Subcutaneous abdominal adipose tissue (tissue), 5 donors: ENCODE measurements around the gene RSPO3.

ENCODE experiments used
- H3K27ac ChIP-seq: one replicate; pipeline ENCODE4 v1.7.0; 2013; ENCODE audit warnings: low read depth, mild to moderate bottlenecking, inconsistent platforms, low read length, moderate library complexity
- H3K27me3 ChIP-seq, 5 donors: one replicate each; pipeline ENCODE4 v1.7.0; 2013; ENCODE audit warnings: low read length in 5 of 5, inconsistent platforms in 1 of 5; ENCODE audit not compliant: control insufficient read depth in 5 of 5, insufficient read depth in 4 of 5
- H3K36me3 ChIP-seq, 5 donors: one replicate each; pipeline ENCODE4 v1.7.0; 2013; ENCODE audit warnings: low read length in 5 of 5; ENCODE audit not compliant: control insufficient read depth in 5 of 5, insufficient read depth in 5 of 5
- H3K4me1 ChIP-seq, 5 donors: one replicate each; pipeline ENCODE4 v1.7.0; 2013; ENCODE audit warnings: low read length in 5 of 5, mild to moderate bottlenecking in 3 of 5, moderate library complexity in 1 of 5; ENCODE audit not compliant: control insufficient read depth in 5 of 5, insufficient read depth in 5 of 5
- H3K4me3 ChIP-seq, 5 donors: one replicate each; pipeline ENCODE4 v1.7.0; 2013; ENCODE audit warnings: low read length in 5 of 5, low read depth in 1 of 5
- H3K9ac ChIP-seq, 5 donors: one replicate each; pipeline ENCODE4 v1.7.0; 2013; ENCODE audit warnings: low read length in 5 of 5, mild to moderate bottlenecking in 4 of 5, moderate library complexity in 3 of 5
- H3K9me3 ChIP-seq, 5 donors: one replicate each; pipeline ENCODE4 v1.7.0; 2013; ENCODE audit warnings: low read length in 5 of 5; ENCODE audit not compliant: control insufficient read depth in 5 of 5
- donor health status: healthy.
- donor health status: healthy.
- donor health status: healthy.
- donor health status: healthy.
- donor health status: healthy.

Gene RSPO3

DNA sequence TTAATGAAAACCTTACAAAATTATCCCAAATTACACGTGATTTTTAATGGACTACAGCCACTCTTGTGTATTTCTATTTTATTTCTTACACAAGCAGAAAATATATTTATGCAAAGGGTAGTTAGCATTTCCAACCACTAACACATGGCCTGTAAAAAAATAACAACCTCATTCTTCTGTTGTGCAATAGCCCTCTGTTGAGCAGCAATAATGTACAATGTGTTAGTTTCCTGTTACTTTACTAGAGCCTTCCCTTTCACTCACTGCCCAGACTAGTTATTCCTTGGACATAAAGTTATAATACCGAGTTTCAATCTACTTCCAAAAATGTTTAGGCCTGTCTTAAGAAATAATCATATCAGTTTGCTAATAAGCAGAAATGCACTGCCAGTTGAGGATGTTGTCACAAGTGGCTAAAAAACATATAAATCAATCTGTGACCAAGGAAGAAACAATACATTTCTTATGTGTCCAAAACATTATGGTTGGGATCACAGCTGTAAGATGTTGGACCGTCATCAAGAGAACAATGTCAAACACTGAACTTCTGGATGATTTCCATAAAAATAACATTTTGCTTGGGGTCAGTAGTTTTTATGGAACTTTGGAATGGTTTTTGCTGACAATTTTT is 74.6 kb downstream of the RSPO3 start:
- peak overlapping the region; percentile 50 for H3K27ac ChIP-seq
- H3K27me3 ChIP-seq = no peaks in the 10 kb centered on the region
- no peak overlapping the region for H3K9ac ChIP-seq
- no peak overlapping the region for H3K4me3 ChIP-seq
- no peaks in the 10 kb centered on the region for H3K36me3 ChIP-seq
- no peaks in the 10 kb centered on the region for H3K9me3 ChIP-seq
- H3K4me1 ChIP-seq = peaks cover 0 to 14% (median 12%) of the 10 kb centered on the region in 5 donors

DNA sequence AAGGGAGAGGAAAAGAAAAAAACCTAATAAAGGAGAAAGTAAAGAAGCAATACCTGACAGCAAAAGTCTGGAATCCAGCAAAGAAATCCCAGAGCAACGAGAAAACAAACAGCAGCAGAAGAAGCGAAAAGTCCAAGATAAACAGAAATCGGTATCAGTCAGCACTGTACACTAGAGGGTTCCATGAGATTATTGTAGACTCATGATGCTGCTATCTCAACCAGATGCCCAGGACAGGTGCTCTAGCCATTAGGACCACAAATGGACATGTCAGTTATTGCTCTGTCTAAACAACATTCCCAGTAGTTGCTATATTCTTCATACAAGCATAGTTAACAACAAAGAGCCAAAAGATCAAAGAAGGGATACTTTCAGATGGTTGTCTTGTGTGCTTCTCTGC is 77.4 kb downstream of the RSPO3 start:
- Histone ChIP-seq H3K9me3 (no peaks in the 10 kb centered on the region), H3K4me3 (no peak overlapping the region), H3K27ac (no peak overlapping the region), H3K9ac (no peak overlapping the region), H3K27me3 (no peaks in the 10 kb centered on the region), H3K36me3 (no peaks in the 10 kb centered on the region), H3K4me1 (peaks cover 0 to 23% (median 12%) of the 10 kb centered on the region in 5 donors)

DNA sequence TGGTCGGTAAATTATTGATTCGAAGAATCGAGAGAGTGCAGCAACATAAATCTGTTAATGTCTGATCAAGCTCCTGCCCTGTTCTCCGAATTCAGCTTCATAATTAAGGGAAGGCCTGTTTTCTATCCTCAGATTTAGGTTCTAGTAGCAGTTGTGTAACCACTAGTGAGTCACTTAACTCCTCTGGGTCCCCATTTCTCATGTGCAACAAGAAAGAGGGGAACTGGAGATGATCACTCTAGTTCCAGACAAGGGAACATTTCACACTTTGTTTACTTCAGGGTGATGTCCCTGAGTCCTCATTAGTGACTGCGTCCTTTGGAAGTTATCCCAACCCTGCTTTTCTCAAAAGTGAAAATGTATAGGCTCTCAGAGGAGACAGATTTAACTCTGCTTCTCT is 80.1 kb downstream of the RSPO3 start:
- Histone ChIP-seq H3K27ac (peak overlapping the region; percentile 8), H3K4me3 (no peak overlapping the region), H3K27me3 (no peaks in the 10 kb centered on the region), H3K4me1 (peaks cover 0 to 10% (median 2%) of the 10 kb centered on the region in 5 donors), H3K9ac (no peak overlapping the region), H3K36me3 (no peaks in the 10 kb centered on the region), H3K9me3 (no peaks in the 10 kb centered on the region)

DNA sequence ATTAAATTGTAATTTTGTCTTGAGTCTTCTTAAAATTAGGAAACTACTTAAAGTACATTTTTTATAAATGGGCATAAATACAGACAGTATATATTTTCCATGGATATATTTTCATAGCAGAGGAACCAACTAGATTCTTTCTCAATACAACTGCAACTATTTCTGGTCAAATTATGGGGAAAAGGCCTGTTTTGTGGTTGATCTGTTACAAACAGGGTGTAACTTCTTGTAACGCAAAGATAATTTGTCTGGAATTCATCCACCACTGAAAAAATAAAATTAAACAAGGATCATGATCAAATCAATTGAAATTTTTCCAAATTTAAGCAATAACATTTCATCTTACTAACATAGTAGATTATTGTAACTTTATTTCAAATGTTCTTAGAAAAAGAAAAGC is 81.0 kb downstream of the RSPO3 start:
- Histone ChIP-seq H3K36me3 (no peaks in the 10 kb centered on the region), H3K27me3 (no peaks in the 10 kb centered on the region), H3K4me3 (no peak overlapping the region), H3K27ac (no peak overlapping the region), H3K9ac (no peak overlapping the region), H3K4me1 (peaks cover 0 to 9% (median 2%) of the 10 kb centered on the region in 5 donors), H3K9me3 (no peaks in the 10 kb centered on the region)

DNA sequence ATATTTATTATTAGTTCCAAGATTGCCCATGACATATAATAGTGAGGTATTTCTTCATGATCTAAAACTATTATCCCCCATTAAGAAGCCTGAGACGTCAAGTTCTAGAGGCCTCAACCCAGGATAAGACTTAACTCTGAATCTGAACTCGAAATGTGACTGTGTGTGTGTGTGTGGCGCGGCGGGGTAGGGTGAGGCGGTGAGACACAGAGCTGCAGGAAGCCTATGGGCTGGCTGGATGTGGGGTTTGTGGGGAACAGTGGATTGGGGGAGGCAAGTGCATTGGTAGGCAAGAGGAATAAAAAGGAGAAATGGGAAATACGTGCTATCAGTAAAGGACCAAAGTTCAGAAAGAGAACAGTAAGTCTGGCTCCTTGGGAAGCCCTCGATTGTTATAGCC is 81.6 kb downstream of the RSPO3 start:
- no peaks in the 10 kb centered on the region for H3K27me3 ChIP-seq
- H3K27ac ChIP-seq = no peak overlapping the region
- H3K9ac ChIP-seq = no peak overlapping the region
- H3K4me1 ChIP-seq = peaks cover 0 to 9% (median 2%) of the 10 kb centered on the region in 5 donors
- H3K36me3 ChIP-seq = no peaks in the 10 kb centered on the region
- H3K9me3 ChIP-seq = no peaks in the 10 kb centered on the region
- no peak overlapping the region for H3K4me3 ChIP-seq

DNA sequence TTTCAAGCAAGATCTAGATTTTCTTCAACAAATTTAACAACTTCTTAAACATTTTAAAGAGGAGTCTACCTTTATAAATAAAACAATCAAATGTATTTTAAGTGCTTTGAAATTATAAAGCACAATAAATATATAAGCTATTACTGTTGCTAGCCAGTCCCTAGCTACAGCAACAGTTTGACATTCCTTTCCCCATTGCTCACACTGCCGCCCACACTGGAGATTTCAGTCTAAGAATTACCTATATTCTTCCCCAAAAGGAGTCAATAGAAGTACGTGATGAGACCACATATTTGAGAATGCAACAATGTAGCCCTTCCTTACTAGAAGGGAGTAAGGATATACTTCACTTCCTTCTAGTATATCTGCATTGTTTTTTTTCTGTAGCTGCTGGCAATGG is 82.8 kb downstream of the RSPO3 start:
- Histone ChIP-seq H3K4me1 (peaks cover 0 to 9% (median 2%) of the 10 kb centered on the region in 5 donors), H3K4me3 (no peak overlapping the region), H3K9ac (no peak overlapping the region)

DNA sequence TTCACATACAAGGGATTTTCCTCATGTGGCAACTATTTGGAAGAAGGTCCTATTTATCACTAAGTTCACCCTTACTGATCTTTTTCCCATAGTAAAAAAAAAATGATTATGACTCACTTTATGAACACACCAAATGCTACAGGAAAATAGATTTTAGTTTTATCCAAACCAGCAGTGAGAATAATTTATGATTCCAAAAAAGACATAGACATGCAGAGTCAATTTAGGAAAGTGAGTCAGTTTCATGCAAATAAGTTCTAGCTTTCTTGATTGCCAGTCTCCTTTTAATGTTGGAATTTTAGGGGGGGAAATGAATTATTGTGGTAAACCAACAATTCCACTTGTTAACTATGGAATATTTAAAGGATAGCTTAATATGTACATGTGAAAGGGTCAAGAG is 84.2 kb downstream of the RSPO3 start:
- H3K9ac ChIP-seq = no peak overlapping the region
- H3K4me1 ChIP-seq = peaks cover 0 to 9% (median 5%) of the 10 kb centered on the region in 5 donors
- H3K9me3 ChIP-seq = no peaks in the 10 kb centered on the region
- H3K27me3 ChIP-seq = no peaks in the 10 kb centered on the region
- no peak overlapping the region for H3K4me3 ChIP-seq
- H3K36me3 ChIP-seq = no peaks in the 10 kb centered on the region
- H3K27ac ChIP-seq = no peak overlapping the region

More for the DNA sequence above, 82.8 kb downstream of the RSPO3 start:
- H3K27me3 ChIP-seq = no peaks in the 10 kb centered on the region
- H3K9me3 ChIP-seq = no peaks in the 10 kb centered on the region
- H3K27ac ChIP-seq = no peak overlapping the region
- no peaks in the 10 kb centered on the region for H3K36me3 ChIP-seq

DNA sequence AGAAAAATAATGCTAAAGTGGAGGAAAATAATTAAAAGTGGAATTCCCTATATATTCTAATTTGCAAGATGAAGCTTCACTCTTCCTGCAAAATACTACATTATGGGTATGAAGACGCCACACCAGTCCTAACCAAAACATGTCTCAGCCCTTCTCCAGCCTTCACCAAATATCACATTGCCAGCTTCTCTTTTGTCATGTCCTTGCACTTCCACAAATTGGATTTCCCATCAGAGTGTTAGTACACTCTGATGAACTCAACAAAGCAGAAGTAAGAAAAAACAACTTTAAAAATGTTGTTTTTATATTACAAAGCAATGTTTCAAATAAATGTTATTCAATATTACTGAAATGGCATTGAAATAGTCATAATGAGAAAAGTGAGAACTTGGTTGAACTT is 85.8 kb downstream of the RSPO3 start:
- no peaks in the 10 kb centered on the region for H3K36me3 ChIP-seq
- peaks cover 0 to 3% (median 0%) of the 10 kb centered on the region in 5 donors for H3K4me1 ChIP-seq
- H3K9me3 ChIP-seq = no peaks in the 10 kb centered on the region
- no peaks in the 10 kb centered on the region for H3K27me3 ChIP-seq
- H3K4me3 ChIP-seq = no peak overlapping the region
- no peak overlapping the region for H3K27ac ChIP-seq
- H3K9ac ChIP-seq = no peak overlapping the region

DNA sequence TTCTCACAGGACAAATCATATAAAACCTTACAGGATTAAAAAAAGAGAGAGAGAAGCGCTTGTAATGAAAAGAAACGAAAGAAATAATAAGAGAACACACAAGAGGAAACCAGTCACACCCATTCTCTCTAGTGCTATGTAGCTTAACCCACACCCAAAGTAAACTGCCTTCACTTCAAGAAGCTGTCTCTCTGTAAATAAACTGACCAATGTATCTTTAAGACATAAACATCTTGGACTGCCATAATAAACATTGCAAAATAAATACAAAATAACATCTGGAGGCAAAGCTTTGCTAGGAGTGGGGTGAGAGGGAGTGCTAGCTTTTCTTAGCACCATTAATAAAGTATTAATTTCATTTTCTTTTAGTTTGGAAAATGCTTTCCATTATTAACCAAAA is 86.6 kb downstream of the RSPO3 start:
- H3K9me3 ChIP-seq = no peaks in the 10 kb centered on the region
- H3K9ac ChIP-seq = no peak overlapping the region
- H3K27me3 ChIP-seq = no peaks in the 10 kb centered on the region
- H3K36me3 ChIP-seq = no peaks in the 10 kb centered on the region
- H3K4me1 ChIP-seq = peaks cover 0 to 3% (median 0%) of the 10 kb centered on the region in 5 donors
- no peak overlapping the region for H3K4me3 ChIP-seq
- H3K27ac ChIP-seq = no peak overlapping the region

DNA sequence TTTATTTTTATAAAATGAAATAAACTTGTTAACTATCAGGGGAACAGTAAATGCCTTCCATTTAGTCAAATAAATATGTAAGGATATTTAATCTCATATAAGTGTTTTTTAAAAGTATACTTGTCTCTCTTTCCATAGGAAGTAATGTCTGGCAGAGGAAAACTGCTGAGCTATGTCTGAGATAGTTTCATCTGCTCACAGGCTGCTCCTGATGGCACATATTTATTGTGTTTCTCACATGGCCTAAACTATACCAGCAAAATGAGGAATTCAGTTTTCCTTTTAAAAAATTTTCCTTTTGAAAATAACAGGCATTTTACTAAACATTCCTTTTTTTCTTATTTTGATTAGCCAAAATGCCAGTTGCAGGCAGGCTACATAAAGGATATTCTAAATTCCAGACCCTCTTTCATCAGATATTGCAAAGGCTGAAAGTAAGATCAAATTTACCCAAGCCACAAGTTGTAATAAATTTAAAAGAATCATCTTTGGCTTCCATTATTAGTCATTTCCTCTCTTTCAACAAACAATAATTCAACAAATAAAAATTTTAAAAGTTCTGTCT is 88.1 kb downstream of the RSPO3 start:
- H3K9ac ChIP-seq = no peak overlapping the region
- H3K4me3 ChIP-seq = no peak overlapping the region
- no peaks in the 10 kb centered on the region for H3K27me3 ChIP-seq
- no peak overlapping the region for H3K27ac ChIP-seq
- peaks cover 0 to 3% (median 0%) of the 10 kb centered on the region in 5 donors for H3K4me1 ChIP-seq
- no peaks in the 10 kb centered on the region for H3K9me3 ChIP-seq
- no peaks in the 10 kb centered on the region for H3K36me3 ChIP-seq
